Sigmoid colon (tissue), 7 donors: ENCODE results near the gene SELENOV. TPM values are rescaled to one million over a fixed set of nuclear protein-coding genes. Genes with fewer than 3 reads are reported as not detected.

Source experiments
- DNase-seq: peaks from one replicate; pipeline ENCODE4 v3.0.0-alpha.2; 2019
- H3K27ac ChIP-seq, 4 donors: fragments of 200-600 bp; sonication (generic); one replicate each; pipeline ENCODE4 v1.5.1; 2016 to 2019; ENCODE audit warnings: mild to moderate bottlenecking in 1 of 4
- H3K27me3 ChIP-seq, 3 donors: fragments of 200-600 bp; sonication (generic); one replicate each; pipeline ENCODE4 v1.5.1; 2019; ENCODE audit warnings: mild to moderate bottlenecking in 1 of 3
- H3K36me3 ChIP-seq, 4 donors: fragments of 200-600 bp; sonication (generic); one replicate each; pipeline ENCODE4 v1.5.1; 2016 to 2019
- H3K4me1 ChIP-seq, 4 donors: fragments of 200-600 bp; sonication (generic); one replicate each; pipeline ENCODE4 v1.5.1; 2017 to 2019
- H3K4me3 ChIP-seq, 4 donors: fragments of 200-600 bp; sonication (generic); one replicate each; pipeline ENCODE4 v1.5.1; 2017 to 2019; ENCODE audit warnings: mild to moderate bottlenecking in 2 of 4, moderate library complexity in 1 of 4
- H3K9me3 ChIP-seq, 4 donors: fragments of 200-600 bp in 3 of 4; sonication (generic) in 3 of 4; one replicate each; pipeline versions ENCODE4 v1.5.1 to v1.6.1; 2013 to 2019
- EP300 ChIP-seq, 4 donors: sonication (generic); formaldehyde crosslinking; IDR thresholded peaks; one replicate each; pipeline ENCODE4 v1.6.1; 2017; ENCODE audit warnings: antibody characterized with exemption in 4 of 4
- POLR2A ChIP-seq, 2 donors: fragments of 450-650 bp; IDR thresholded peaks; one replicate each; pipeline ENCODE4 v1.6.1; 2016; ENCODE audit warnings: antibody characterized with exemption in 2 of 2, mild to moderate bottlenecking in 2 of 2, moderate library complexity in 2 of 2
- POLR2AphosphoS5 ChIP-seq, 4 donors: sonication (generic); formaldehyde crosslinking; IDR thresholded peaks; one replicate each; pipeline ENCODE4 v1.6.1; 2017; ENCODE audit warnings: antibody characterized with exemption in 4 of 4
- WGBS, 2 donors: extraction: QIAGEN DNeasy Blood & Tissue Kit; methylation state at CpG; one replicate each; pipeline ENCODE4 v1.1.7; 2013; 5-methylcytosine and 5-hydroxymethylcytosine counted together
- intact Hi-C: fragments of 100-400 bp; cut with DNase I; formaldehyde crosslinking; loops from one replicate; pipeline ENCODE4 v1.15.1; 2023
- polyA plus RNA-seq, 3 donors: library from polyadenylated mRNA; stranded (reverse); fragments of 200-250 nt; gene quantifications; one replicate each; pipeline ENCODE4 v1.2.3, GENCODE V29; 2013
- total RNA-seq, 4 donors: library from RNA; depleted of rRNA; stranded (reverse); fragments of >200 nt; gene quantifications; one replicate each; pipeline ENCODE4 v1.1.0, GENCODE V29; 2016
- TF ChIP-seq, protein P1 (sequence below), 4 experiments: fragments of 450-650 bp in 3 of 4; fragments of 200-600 bp in 1 of 4; IDR thresholded peaks; one replicate each; pipeline ENCODE4 v1.5.1; 2016 to 2019; ENCODE audit warnings: antibody characterized with exemption in 4 of 4, mild to moderate bottlenecking in 3 of 4, moderate library complexity in 2 of 4
- donor health status: healthy with polysubstance abuse.
- donor health status: Bipolar disorder and iron deficiency.
- donor health status: healthy.

The SELENOV gene
- total and polyA plus RNA-seq, 7 donors, result not detected

DNA sequence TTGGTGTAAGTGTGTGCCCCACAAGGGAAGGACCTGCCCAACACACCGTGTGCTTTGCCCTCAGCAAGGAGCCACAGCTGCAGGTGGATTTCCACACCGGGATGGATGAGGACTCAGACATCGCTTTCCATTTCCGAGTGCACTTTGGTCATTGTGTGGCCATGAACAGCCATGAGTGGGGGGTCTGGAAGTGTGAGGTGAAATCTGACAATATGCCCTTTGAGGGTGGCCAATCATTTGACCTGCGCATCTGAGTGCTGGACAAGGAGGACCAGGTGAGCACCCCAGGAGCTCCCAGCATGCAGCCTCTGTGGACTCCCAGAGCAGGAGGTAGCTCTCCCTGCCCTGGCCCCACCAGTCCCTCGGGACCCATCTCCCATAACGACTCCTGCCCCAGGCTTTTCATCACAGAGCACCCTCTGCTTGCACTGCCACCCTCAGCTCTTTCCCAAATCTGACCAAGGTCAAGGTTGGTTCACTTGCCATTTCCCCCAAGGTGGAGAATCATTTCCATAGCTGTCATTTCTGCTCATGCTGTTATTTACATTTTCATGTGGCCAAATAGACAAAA lies 38.2 kb downstream of the SELENOV start:
- DNase-seq, result no peak
- intact Hi-C loops, result loop anchor here (5.0 to 10.0 kb wide), 2 partner anchors 212 to 419 kb away; partner anchors contain the start of gene PSMC4
- Histone ChIP-seq H3K9me3 (no peaks in the 10 kb centered on the region), H3K36me3 (no peaks in the 10 kb centered on the region), H3K27me3 (no peaks in the 10 kb centered on the region), H3K4me1 (peaks cover 0 to 5% (median 0%) of the 10 kb centered on the region in 4 donors), H3K4me3 (no peak overlapping the region), H3K27ac (no peak overlapping the region)
- no peak for TF ChIP-seq EP300 (IDR thresholded peaks at IDR 0.05)
- no peak for TF ChIP-seq POLR2AphosphoS5 (IDR thresholded peaks at IDR 0.05)
- TF ChIP-seq, protein P1, sequence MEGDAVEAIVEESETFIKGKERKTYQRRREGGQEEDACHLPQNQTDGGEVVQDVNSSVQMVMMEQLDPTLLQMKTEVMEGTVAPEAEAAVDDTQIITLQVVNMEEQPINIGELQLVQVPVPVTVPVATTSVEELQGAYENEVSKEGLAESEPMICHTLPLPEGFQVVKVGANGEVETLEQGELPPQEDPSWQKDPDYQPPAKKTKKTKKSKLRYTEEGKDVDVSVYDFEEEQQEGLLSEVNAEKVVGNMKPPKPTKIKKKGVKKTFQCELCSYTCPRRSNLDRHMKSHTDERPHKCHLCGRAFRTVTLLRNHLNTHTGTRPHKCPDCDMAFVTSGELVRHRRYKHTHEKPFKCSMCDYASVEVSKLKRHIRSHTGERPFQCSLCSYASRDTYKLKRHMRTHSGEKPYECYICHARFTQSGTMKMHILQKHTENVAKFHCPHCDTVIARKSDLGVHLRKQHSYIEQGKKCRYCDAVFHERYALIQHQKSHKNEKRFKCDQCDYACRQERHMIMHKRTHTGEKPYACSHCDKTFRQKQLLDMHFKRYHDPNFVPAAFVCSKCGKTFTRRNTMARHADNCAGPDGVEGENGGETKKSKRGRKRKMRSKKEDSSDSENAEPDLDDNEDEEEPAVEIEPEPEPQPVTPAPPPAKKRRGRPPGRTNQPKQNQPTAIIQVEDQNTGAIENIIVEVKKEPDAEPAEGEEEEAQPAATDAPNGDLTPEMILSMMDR (IDR thresholded peaks at IDR 0.05), result no peak
- no peak for TF ChIP-seq POLR2A (IDR thresholded peaks at IDR 0.05)
- 58 to 72% methylated on average over 7 of the region's 7 CpGs for WGBS, 2 donors

DNA sequence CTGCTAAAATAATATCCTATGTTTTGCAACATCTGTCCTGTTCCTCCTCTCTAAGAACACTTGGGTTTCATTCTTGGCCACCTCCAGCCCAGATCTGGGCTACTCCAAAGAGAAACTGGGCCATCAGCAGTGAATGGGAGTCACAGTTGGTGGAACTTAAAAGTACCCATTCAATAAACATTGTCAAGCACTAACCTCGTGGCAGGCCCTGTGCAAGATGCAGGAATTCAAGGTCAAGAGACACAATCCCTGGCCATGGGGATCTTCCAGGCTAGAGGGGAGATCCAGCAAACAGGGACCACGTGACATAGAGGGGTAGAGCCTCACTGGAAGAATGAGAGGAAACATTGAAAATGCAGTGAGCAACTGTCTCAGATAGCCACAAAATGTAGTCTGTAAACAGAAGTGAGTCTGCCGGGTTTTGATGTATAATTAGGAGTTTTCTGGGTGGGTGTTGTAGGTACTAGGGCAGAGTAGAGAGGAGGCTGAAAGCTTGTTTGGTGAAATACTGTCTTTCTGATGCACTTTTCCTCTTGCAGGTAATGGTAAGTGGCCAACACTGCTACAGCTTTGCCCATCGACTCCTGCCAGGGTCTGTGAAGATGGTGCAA lies 39.9 kb downstream of the SELENOV start:
- 59 to 78% methylated on average over 4 of the region's 4 CpGs for WGBS, 2 donors

DNA sequence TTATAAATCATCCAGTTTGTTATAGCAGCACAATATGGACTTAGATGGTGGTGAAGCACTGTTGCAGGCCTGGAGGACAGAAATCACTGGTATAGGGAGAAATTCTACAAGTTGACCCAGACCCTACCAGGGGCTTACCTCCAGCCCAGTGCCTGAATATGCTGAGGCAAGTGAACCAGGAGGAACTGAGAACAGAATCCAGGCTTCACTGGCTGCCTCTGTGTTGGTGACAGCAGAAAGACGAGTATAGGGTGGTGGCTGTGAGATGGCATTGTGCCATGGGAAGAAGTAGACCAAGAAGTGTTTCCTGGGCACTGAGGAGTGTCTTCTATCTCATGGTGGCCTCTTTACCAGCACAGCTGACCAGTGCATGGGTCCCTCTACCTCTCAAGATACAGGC lies 40.9 kb downstream of the SELENOV start:
- Histone ChIP-seq H3K27ac (no peak overlapping the region), H3K9me3 (no peaks in the 10 kb centered on the region), H3K36me3 (no peaks in the 10 kb centered on the region), H3K27me3 (no peaks in the 10 kb centered on the region), H3K4me1 (peaks cover 0 to 5% (median 0%) of the 10 kb centered on the region in 4 donors), H3K4me3 (no peak overlapping the region)
- WGBS, 2 donors, result 50 to 61% methylated on average over 1 of the region's 1 CpG
- intact Hi-C loops, result loop anchor here (10.0 kb wide), 1 partner anchor 209 kb away; no protein-coding TSS in a partner anchor
- no peak for DNase-seq
- TF ChIP-seq POLR2A (IDR thresholded peaks at IDR 0.05), result no peak
- TF ChIP-seq POLR2AphosphoS5 (IDR thresholded peaks at IDR 0.05), result no peak
- TF ChIP-seq, protein P1 (IDR thresholded peaks at IDR 0.05), result no peak
- no peak for TF ChIP-seq EP300 (IDR thresholded peaks at IDR 0.05)

More for the DNA sequence above, 39.9 kb downstream of the SELENOV start:
- no peaks in the 10 kb centered on the region for H3K36me3 ChIP-seq
- no peak overlapping the region for H3K4me3 ChIP-seq
- DNase-seq, result no peak
- peaks cover 0 to 5% (median 0%) of the 10 kb centered on the region in 4 donors for H3K4me1 ChIP-seq
- no peak for TF ChIP-seq POLR2A (IDR thresholded peaks at IDR 0.05)
- TF ChIP-seq, protein P1 (IDR thresholded peaks at IDR 0.05), result no peak
- no peak for TF ChIP-seq EP300 (IDR thresholded peaks at IDR 0.05)
- no peak for TF ChIP-seq POLR2AphosphoS5 (IDR thresholded peaks at IDR 0.05)
- intact Hi-C loops, result loop anchor here (5.0 to 10.0 kb wide), 2 partner anchors 210 to 417 kb away; partner anchors contain the start of gene PSMC4
- no peak overlapping the region for H3K27ac ChIP-seq
- H3K9me3 ChIP-seq, result no peaks in the 10 kb centered on the region
- H3K27me3 ChIP-seq, result no peaks in the 10 kb centered on the region

DNA sequence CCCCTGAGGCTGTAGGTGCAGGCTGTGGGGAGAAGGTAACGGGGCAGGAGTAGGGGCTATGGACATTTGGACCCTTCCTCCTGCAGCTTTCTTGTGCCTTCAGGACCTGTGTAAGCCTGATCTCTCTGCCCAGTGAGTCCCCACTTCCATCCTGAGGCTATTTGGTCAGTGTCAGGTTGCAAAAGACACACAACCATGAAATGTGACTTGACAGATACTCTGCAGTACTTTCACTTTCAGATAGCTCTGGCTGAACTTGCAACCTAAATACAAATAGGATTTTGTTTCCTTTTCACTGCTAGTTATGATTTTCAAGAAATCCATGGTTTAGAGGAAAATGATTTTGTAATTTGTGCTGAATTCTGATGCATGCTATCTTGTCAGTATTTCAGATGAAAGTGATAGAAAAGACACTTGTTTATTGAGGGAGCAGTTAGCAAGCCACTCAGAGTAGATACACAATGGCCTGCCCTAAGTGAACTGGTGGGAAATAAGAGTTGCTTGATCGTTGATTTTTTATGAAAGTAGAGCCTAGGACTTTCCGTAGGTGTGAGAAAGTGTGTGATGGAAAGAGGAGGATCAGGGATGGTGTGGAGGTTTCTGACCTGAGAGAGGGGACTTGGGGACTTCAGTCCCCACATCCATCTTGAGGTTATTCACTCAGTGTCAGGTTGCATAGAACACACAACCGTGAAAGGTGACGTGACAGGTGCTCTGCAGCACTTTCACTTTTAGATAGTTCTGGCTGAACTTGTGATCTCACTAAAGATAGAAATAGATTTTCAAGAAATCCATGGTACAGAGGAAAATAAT lies 43.1 kb downstream of the SELENOV start:
- intact Hi-C loops, result loop anchor here (10.0 kb wide), 1 partner anchor 207 kb away; no protein-coding TSS in a partner anchor
- no peak overlapping the region for H3K27ac ChIP-seq
- no peaks in the 10 kb centered on the region for H3K9me3 ChIP-seq
- no peak for TF ChIP-seq POLR2A (IDR thresholded peaks at IDR 0.05)
- H3K4me3 ChIP-seq, result peak overlapping the region in 1 of 4 donors; percentile 12
- 48 to 61% methylated on average over 5 of the region's 5 CpGs for WGBS, 2 donors
- no peak for DNase-seq
- no peaks in the 10 kb centered on the region for H3K27me3 ChIP-seq
- H3K4me1 ChIP-seq, result peaks cover 0 to 5% (median 0%) of the 10 kb centered on the region in 4 donors
- no peaks in the 10 kb centered on the region for H3K36me3 ChIP-seq
